Ovary (tissue), 3 donors: ENCODE data around the gene NT5M.

ENCODE experiments used
- CTCF ChIP-seq, 3 donors: fragments of 450-650 bp in 2 of 3; fragments of 200-600 bp in 1 of 3; IDR thresholded peaks; one replicate each; pipeline versions ENCODE4 v1.5.1 to v1.8.0; 2016 to 2022; ENCODE audit warnings: antibody characterized with exemption in 3 of 3, mild to moderate bottlenecking in 1 of 3
- EP300 ChIP-seq: sonication (generic); formaldehyde crosslinking; IDR thresholded peaks from one replicate; pipeline ENCODE4 v1.6.1; 2017; ENCODE audit warnings: antibody characterized with exemption
- POLR2A ChIP-seq: fragments of 450-650 bp; IDR thresholded peaks from one replicate; pipeline ENCODE4 v1.6.1; 2017; ENCODE audit warnings: antibody characterized with exemption, mild to moderate bottlenecking, moderate library complexity
- donor health status: DM: no; HTN: no; CAD: no.

DNA sequence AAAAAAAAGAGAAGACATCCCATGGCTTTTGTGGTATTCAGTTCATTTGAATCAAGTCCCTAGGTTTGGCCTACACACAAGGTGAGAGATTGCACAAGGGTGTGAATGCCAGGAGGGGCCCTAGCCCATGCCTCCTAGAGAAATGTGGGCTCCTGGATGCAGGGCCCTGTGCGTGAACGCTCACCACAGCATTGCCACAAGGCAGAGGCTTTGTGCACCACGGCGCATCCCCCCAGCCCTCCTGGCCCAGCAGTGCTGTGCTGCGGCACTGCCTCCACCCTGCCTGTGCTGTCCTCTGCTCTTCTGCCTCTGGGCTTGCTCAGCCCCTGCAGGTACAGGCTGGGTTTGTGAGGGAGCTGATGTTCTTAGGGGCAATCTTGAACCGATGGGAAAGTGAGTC lies 92.7 kb downstream of the NT5M start:
- TF ChIP-seq CTCF (IDR thresholded peaks at IDR 0.05) = no peak
- no peak for TF ChIP-seq POLR2A
- no peak for TF ChIP-seq EP300
